Activated gamma-delta T cell (primary cell): ENCODE results near the gene OTP.

Experiments
- DNase-seq: peaks from one replicate; lab custom pipeline; 2025; lab: John Stamatoyannopoulos, UW
- total RNA-seq, 2 donors: gene quantifications; one replicate each; lab custom pipeline; 2026; lab: John Stamatoyannopoulos, UW

OTP gene
- 0 reads per million in 2 donors for total RNA-seq

DNA sequence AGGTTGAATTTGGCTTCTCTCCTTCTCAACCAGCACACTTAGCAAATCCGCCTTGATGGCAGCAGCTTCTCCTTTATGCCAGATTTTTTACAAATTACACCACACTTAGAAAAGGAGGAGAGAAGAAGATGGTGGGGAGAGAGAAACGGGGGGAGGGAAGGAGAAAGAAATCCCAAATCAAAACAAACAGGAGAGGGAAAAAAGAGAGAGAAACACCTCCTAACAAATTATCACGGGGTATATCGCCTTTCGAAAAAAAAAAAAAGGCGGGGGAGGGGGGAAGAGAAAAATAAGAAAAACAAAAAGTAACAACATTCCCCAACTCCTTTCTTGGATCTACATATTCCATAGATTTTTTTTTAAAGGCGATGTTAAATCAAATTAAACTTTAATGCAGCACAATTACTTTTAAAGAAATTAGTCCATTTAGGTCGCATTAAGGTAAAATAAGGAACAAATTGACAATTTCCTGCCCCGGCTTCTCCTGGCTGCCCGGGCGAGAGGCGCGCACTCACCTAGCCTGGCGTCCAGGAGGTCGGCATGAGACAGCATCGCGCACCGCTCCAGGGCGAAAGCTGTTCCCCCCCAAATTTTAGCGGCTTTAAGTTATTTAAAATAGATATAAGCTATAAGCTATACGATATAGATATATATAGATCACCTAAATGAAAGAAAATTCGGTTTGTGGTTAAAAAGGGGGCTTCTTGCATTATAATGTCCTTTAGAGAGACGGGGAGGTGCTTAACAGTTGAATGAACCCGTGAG is at the start of gene OTP:
Gene OTP, minus strand, starts transcription at position 716 of the 765 bp plus-strand sequence. Its CDS starts 164 bp downstream, at position 552.
- DNase-seq = no peak

DNA sequence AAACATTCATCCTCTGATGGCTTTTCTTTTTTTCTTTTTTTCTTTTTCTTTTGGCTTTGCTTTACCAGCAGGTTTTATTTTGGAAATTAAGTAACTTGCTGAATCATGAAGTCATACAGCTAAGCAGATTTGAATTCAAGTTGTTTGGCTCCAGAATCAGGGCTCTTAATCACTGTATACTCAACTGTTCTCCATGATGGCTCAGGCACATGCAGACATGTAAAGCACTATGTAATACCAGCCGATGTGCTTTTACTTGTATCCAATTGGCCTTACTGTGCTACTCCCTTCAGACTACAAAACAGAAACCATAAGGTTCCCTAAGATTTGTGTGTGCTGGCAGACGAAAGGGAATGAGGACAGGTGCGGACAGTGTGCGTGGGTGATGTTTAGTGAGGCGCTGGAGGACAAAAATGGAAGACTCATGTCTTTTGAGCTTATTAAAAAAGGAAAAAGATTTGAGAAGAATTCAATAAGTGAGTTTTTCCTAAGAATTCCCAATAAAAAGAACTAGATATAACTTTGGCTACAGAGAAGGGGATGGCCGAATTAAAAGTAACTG is 44.7 kb upstream of the OTP start:
- DNase-seq = no peak

DNA sequence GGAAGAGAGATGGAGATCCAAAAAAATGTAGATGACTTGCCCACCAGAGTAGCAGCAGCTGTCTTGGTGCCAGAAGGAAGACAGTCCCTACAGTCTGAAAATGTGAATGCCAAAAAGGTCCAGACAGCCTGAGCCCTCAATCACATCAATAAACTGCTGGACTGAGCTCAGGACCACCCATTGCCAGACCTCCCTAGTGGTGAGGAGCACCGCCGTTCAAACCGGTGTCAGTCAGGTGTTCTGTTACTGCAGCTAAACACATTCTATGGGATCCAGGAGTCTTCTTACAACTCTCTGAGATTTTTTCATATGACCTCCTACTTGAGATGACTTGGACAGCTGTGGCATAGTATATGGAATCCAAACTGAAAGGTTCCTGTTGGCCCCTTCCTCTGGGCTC is 32.0 kb upstream of the OTP start:
- no peak for DNase-seq

DNA sequence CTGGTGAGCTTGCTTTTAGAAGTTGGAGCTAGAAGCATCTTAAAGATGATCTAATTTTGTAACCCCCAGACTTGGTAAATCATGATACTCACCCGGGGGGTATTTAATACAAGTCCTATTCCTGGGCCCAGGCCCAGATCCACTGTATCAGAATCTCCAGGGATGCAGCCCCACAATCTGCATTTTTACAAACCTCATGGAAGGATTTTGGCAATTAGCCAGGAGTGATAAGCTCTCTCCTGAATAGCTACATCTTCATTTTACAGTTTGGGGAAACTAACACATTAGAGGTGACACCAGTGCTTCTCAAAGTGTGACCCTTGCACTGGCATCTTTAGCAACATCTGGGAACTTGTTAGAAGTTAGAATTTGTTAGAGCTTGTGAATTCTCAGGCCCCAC is 31.2 kb upstream of the OTP start:
- DNase-seq = no peak

DNA sequence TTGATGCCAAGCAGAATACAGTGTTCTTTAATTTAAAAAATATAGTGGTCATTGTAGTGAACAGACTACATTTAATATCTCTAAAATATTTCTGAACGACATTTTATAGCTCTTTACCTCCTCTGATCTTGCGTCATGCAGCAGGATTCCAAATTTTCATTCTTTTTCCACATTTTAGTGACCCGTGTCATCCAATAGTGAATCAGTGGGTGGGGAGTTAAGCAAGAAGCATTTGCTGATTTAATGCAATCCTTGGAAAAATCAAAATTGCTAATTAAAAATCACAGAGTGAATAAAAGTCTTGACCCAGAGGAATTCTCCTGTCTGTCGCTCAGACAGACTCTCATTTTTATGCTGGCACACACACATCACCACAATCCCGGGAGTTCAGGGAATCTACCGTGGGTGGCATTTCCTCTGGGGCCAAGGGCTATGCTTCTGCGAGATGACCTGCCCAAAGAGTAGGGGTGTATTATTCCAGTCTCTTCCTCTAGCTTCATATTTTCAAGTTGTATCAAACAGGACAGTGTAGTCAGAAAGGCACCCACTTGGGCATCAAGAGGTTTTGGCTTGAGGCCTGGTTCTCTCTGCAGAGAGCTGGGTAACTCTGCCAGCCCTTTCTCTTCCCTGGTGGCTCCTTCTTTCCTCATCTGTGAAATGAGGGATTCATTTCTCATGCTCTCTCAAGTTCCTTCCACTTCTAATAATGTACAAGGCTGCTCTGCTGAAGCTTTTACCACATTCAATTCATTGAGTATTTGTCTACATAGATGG is 24.8 kb upstream of the OTP start:
- DNase-seq = no peak

DNA sequence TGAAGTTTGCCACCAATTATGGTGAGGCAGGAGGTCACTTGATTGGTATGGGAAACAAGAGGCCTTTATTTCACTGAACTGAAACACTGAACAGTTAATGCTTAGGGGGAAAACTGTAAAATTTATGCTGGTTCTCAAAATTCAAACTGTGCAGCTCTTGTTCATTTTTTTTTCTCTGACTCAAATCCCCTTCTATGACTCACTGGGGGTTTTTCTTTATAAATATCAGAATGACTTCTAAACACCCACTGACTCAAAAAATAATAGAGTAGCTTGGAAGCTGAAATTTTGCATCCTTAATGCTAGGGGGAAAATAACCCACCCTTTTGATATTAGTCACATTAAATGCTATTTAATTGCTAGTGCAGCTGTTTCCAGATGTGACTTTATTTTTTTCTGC is 24.1 kb upstream of the OTP start:
- DNase-seq = no peak

DNA sequence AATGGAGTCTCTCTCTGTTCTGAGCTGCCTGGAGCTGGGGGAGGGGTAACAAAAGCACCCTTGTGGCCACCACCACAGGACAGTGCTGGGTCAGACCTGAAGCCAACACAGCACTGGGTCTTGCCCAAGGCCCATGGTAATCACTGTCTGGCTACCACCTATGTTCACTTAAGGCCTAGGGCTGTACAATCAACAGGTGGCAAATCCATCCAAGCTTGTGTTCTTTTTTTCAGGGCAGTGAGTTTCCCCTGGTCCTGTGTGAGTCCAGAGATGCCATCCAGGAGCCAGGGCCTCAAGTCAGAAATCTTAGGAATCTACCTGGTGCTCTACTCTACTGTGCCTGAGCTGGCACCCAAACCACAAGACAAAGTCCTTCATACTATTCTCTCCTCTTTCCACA is 20.1 kb upstream of the OTP start:
- no peak for DNase-seq

DNA sequence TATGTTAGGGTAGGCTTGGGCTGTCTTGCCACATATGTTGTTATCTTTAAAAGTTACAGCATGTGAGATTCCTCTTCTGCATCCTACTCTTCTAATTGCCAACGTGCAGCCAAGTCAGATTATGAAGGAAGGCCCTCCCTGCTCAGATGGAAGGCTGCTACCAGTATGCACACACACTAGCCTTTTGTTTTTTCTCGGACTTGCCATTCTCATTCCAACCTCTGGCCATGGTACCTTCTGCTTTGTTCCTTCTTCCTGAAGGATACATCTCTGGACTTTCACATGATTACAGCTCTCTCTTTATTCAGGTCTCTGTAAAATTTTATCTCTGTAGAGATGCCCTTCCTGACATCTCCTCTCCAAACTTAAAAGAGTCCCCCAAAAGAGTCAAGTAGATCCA is 12.8 kb upstream of the OTP start:
- DNase-seq = no peak

DNA sequence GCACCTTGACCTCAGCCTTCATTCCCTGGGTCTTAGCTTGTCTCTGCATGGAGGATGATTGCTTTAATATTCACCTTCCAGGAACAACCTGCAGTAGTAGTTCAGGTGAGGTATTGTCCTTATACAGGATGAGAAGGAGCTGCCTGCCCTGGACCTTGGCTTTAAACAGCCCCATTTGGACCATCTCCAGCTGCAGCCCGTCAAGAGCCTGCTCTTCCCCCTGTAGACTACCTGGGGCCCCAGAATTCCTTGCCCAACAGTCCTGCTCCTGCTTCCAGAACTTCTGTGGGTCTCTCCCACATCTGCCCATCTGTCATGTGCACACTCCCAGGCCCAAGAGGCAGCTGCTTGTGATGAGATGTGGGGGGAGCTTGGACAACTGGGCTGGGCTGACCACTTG is 12.2 kb upstream of the OTP start:
- no peak for DNase-seq

DNA sequence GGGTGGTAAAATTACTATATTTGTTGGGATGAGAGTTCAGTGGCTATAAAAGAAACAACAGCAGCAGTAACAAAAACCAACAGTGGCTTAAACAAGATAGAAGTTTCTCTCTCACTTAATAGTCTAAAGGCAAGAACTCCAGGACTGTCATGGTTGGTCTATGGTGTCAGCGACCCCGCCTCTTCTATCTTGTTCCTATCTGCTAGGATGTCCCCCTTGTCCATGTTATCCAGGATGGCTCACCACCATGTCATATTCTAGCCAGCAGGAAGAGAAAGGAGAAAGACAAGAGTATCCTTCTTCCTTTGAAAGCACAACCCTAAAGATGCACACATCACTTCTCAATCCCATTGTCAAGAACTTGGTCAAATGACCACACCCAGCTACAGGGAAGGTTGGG is 11.3 kb upstream of the OTP start:
- no peak for DNase-seq

DNA sequence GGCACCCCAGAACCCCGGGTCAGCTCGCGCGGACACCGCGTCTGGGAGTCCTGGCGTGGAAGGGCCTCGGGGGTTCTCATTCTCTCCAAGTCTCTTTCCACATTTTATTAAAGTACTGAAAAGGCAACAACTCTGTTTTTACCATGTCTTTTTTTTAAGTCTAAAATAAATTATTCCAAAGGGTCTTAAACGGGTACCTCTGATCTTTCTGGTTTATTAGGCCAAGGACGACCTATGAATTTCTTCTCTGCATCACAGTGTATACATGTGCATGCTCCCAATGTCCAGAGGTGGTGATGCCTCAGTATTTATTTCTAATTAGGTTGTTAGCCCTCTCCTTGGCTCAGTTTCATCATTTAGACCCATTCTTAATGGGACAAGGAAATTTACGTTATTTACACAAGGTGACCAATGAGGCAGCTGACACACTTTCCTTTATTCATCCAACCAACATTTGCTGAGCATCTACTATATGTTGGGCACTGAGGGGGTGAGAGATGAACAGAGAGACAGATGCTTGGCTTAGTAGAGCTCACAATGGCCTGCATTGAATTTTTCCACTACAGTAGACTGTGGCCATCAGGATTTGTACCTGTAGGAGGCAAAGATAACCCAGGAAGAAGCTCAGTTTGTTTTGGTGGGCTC is 7.6 kb upstream of the OTP start:
- no peak for DNase-seq

DNA sequence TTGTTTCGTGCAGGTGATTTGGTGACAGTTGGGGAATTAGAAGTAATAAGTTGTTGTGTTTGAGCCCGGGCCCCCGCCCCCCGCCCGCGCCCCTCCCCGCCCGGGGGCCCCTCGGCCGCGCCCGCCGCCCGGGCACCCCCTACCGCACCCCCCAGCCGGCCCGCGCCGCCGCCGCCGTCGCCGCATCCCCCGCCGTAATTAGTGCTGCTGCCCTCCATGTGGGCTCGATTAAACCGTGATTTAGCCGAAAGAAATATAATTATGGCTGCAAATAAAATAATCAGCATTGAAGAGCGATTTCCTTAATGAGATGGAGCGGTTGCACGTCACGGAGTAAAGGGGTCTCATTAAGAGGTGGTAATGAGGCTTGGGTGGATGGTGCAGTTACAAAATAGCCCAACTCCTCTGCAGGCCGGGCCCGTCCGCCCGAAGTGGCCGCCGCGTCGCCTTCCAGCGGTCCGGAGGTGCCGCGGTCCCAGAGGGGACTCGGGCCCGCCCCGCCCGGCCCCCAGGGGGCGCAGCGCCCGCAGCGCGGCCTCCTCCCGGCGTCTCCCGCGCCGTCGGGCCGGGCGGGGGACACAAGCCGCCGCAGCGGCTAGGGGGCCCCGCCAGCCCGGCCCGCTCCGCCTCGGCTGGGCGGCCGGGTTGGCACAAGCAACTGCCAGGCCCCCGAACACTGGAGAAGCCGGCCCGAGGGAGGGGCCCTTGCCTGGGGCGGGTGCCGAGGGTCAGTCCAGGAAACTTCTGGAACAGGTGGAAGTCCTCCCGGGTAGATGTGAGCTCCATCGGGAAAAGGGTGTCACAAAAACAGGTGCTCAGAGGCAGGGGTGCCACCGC is 6.9 kb upstream of the OTP start:
- DNase-seq = no peak

DNA sequence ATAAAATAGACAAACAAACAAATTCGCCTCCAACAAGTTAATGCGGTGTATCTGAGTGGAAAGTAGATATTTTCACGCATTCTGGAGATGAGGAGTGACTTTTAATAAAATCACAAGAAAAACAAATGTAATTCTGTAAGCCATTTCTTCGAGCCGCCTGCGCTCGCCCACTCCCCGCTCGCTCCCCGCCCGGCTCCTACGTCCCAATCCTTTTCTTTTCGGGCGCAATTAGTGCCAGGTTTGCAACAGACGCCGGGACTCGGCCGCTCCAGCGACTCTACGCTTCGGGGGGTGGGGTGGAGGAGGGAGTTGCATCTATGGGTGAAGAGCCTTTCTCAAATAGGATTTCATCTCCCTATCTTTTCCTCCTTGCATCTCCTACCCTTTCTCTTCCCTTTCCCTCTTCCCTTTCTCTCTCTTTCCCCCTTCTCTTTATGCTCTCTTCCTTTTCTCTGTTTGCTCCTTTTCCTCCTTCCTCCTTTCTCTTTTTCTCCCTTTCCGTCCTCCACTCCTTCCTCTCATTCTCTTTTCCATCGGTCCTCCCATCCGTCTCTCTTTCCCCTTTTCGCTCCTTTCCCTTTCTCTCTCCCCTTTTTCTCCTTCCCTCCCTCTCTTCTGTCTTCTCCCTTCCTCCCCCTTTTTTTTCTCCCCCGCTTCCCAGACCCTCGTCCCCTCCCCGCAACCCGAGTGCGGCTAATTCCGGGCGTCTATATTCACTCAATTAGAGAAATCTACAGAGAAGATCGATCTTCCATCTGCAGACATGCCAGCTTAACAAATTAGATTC is 6.1 kb upstream of the OTP start:
- DNase-seq = no peak

DNA sequence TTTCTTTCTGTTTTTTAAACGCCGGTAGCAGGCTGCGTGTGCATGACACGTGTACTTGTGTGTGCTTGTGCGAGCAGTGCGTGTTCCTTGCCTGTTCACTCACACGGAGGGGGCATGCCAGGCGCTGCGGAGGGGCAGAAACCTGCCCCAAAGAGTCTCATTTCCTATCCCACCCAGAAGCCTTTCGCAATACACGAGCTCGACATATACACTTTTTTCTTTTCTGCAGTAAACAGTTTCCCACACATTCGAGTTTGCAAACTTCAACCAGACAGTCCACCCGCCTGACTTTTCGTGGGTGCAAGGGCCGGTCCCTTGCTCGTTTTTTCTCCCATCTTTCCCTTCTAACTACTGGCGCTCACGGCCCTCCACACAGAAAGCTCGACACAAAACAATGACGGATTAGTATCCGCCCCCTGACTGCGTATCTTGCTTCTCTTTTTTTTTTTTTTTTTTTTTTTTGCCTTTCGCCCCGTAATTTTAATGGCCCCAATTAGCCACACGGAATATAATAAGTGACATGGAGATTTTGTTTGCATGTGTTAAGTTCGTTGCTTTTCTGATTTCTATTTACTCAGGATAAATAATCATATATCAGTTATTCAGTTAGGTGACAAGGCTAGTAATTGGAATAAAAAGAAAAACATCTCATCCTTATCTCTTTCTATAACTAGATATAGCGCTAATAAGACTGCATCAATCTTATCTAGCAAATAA is 5.3 kb upstream of the OTP start:
- DNase-seq = no peak

DNA sequence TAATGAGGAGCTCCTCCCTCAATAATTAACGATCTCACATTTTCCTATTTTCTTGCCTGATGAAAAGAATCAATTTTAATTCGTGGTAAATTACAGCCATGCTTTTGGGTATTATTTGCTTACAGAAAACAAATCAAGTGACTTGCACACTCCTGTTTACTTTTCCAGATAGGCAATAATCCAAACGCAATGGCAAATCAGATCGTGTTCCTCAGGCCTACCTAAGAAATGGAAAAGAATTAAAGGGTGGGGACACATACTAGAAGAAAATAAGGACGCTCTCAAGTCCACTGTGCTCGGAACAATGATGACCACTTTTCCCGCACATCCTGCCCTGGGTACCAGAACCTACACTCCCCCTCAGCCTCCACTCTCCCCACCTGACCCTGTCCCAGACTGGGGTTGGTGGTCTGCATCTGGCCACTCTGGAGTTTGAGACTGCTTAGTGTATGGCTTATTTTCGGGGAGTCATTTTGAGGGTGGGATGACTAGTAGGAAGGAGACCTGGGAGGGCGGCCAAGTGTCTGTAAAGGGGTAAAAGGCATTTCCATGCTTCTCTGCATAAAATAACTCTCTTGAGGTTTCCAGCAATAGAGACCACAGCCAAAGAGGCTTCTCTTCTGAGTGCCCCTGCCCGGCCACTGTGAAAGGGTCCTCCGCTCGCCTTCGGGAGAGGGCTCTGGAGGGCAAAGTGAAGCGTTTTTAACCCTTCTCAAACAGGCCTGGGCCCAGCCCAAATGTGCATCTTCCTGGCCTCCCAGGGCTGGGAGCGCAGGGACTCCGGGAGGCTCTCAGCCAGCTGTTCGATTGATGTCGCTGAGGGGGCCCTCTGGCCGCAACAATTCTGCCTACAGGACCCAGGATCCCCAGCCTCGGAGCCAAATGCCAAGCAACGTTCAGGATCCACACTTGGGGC is 4.5 kb upstream of the OTP start:
- DNase-seq = no peak

DNA sequence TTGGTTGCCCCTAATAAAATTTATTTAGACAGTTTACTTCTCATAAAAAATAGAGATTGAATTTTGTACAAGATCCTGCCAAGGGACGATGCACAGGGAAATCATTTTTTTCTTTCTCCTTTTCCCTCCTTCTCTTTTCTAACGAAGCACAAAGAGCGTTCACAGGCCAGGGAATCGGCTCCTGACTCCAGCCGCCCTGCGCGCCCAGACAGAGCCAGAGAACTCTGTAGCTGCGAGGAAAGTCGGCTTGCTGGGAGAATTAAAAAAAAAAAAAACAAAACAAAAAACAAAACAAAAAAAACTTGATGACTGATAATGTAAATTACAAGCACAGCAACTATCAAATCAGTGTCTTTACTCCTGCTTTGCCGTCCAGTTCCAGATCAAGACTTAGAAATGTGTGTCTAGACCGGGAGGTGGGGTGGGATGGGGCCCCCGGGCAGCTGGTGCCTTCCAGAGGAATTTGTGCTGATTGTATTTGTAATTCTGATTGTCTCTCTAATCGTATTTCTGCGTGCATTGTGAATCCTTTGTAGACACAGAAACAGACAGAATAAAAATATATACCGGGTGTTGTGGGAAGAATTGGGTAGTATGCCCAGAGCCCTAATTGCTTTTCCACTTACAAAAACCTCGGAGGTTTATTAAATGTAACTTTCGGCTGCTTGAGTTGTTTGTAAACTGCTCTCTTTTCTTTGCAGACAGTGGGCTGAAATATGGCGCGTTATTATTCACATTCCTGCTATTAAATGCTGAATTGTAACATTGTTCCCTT is 3.6 kb upstream of the OTP start:
- DNase-seq = no peak

DNA sequence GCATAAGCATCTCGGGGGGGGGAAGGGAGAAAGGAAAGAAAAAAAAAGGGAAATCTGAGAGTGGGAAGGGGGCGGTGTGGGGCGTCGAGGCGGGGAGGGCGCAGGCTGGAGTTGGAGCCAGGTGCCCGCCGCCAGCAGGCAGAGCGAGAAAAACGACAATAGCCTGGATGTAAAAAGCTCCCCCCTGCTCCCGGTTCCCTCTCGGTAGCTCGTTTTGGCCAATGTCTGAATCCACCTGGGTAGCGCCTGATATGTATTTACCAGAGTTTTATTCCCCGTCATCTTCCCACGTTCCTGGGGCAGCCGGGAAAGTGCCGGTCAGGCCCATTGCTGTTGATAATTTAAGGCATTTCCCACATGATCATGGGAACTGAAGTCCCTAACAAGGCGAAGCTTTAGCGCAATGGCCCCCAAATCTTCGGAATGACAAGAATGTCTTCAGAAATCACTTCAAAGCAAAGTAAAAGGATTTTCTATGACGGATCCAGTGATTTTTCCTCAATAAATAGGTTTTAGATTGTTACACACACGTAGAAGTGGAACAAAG is 3.0 kb upstream of the OTP start:
- DNase-seq = no peak
